Gastroesophageal sphincter (tissue), 3 donors: Measurements from ENCODE around the gene PYDC2.

Experiments used
- POLR2A ChIP-seq, 2 donors: fragments of 450-650 bp; IDR thresholded peaks; one replicate each; pipeline ENCODE4 v1.6.1; 2017; ENCODE audit warnings: antibody characterized with exemption in 2 of 2, mild to moderate bottlenecking in 2 of 2, moderate library complexity in 1 of 2
- TF ChIP-seq, protein P1 (sequence below), 4 experiments: fragments of 200-600 bp in 2 of 4; fragments of 450-650 bp in 2 of 4; sonication (generic) in 1 of 4; IDR thresholded peaks; one replicate each; pipeline ENCODE4 v1.5.1; 2017 to 2019; ENCODE audit warnings: antibody characterized with exemption in 4 of 4, mild to moderate bottlenecking in 2 of 4, moderate library complexity in 2 of 4

DNA sequence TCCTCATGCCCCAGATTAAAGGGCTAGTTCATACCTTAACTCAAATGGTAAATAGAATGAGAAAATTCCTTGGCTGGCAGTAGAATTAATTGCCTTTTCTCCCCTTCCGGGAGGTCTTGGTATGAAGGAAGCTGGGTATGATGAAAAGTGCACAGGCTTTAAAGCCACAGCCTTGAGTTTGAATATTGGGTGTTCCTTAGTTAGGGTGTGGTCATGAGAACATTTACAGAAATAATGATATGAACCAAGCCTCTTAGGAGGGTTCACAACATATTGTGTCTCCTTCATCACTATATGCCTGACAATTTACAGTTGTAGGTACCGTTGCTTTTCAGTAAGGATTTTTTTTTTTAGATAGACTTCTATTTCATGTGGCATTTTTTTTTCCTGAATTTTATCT, 48.1 kb downstream of the PYDC2 start:
- TF ChIP-seq, protein P1, sequence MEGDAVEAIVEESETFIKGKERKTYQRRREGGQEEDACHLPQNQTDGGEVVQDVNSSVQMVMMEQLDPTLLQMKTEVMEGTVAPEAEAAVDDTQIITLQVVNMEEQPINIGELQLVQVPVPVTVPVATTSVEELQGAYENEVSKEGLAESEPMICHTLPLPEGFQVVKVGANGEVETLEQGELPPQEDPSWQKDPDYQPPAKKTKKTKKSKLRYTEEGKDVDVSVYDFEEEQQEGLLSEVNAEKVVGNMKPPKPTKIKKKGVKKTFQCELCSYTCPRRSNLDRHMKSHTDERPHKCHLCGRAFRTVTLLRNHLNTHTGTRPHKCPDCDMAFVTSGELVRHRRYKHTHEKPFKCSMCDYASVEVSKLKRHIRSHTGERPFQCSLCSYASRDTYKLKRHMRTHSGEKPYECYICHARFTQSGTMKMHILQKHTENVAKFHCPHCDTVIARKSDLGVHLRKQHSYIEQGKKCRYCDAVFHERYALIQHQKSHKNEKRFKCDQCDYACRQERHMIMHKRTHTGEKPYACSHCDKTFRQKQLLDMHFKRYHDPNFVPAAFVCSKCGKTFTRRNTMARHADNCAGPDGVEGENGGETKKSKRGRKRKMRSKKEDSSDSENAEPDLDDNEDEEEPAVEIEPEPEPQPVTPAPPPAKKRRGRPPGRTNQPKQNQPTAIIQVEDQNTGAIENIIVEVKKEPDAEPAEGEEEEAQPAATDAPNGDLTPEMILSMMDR (IDR thresholded peaks at IDR 0.05) = no peak
- no peak for TF ChIP-seq POLR2A (IDR thresholded peaks at IDR 0.05)
